H1 (cell line): ENCODE data around the gene DNAJC22. TPM values are rescaled to one million over a fixed set of nuclear protein-coding genes. Genes with fewer than 3 reads are reported as not detected.

Experiments
- CTCF ChIA-PET: fragments of 300-600 bp; sonication (Branson Sonifier 250); formaldehyde crosslinking; loops from one replicate; lab custom pipeline; 2021; ENCODE audit not compliant: partially characterized antibody; lab: Charles Lee
- POLR2A ChIA-PET: fragments of 300-600 bp; sonication (Branson Sonifier 250); formaldehyde crosslinking; loops from one replicate; lab custom pipeline; 2021; ENCODE audit warnings: inconsistent platforms; ENCODE audit not compliant: partially characterized antibody; lab: Charles Lee
- DNase-seq, 2 experiments: peaks; one replicate each; pipeline versions ENCODE4 v3.0.0 to v3.0.0-alpha.2; 2010 to 2022; ENCODE audit warnings: low spot score in 2 of 2, low read depth in 1 of 2, mixed read lengths in 1 of 2
- FAIRE-seq: peaks from 2 replicates; lab custom pipeline; 2011; peaks lifted over from hg19 to GRCh38; lab: Jason Lieb, UNC
- H2AFZ ChIP-seq: 2 replicates; pipeline ENCODE4 v1.8.1; 2012; ENCODE audit warnings: low read length, inconsistent platforms
- H2AK5ac ChIP-seq: 2 replicates; pipeline ENCODE4 v1.6.1; 2013; ENCODE audit warnings: low read depth, low read length
- H2BK120ac ChIP-seq: replicated peaks from 2 replicates; pipeline ENCODE3; 2013; ENCODE audit warnings: low read depth, low read length, inconsistent platforms
- H2BK12ac ChIP-seq: 2 replicates; pipeline ENCODE4 v1.6.1; 2013; ENCODE audit warnings: low read depth, low read length
- H2BK15ac ChIP-seq: 2 replicates; pipeline ENCODE4 v1.6.1; 2013; ENCODE audit warnings: low read length
- H2BK20ac ChIP-seq: 2 replicates; pipeline ENCODE4 v1.6.1; 2013; ENCODE audit warnings: low read length
- H2BK5ac ChIP-seq: 2 replicates; pipeline ENCODE4 v1.6.1; 2013; ENCODE audit warnings: low read depth, low read length
- H3K14ac ChIP-seq: 2 replicates; pipeline ENCODE4 v1.6.1; 2013; ENCODE audit warnings: inconsistent platforms; ENCODE audit not compliant: insufficient read length
- H3K18ac ChIP-seq: 2 replicates; pipeline ENCODE4 v1.6.1; 2013; ENCODE audit warnings: low read length; ENCODE audit errors: extremely low read depth
- H3K23ac ChIP-seq: 2 replicates; pipeline ENCODE4 v1.6.1; 2013; ENCODE audit warnings: inconsistent platforms; ENCODE audit not compliant: insufficient read length
- H3K23me2 ChIP-seq: 2 replicates; pipeline ENCODE4 v1.6.1; 2013; ENCODE audit warnings: low read depth, low read length
- H3K27ac ChIP-seq: 2 replicates; pipeline ENCODE4 v1.6.1; 2011; ENCODE audit warnings: low read depth, low read length, inconsistent platforms
- H3K27me3 ChIP-seq, 4 experiments: replicated peaks in 1 of 4; 1 replicate in 1 of 4; 2 replicates in 3 of 4; pipeline versions ENCODE4 v1.6.1 to v1.8.1; 2011 to 2013; ENCODE audit warnings: low read length in 3 of 4, mild to moderate bottlenecking in 3 of 4, inconsistent platforms in 2 of 4, mixed read lengths in 2 of 4, moderate library complexity in 1 of 4; ENCODE audit not compliant: control insufficient read depth in 3 of 4, insufficient read depth in 3 of 4; ENCODE audit errors: extremely low read depth in 1 of 4
- H3K36me3 ChIP-seq, 4 experiments: 2 replicates each; pipeline versions ENCODE4 v1.6.1 to v1.8.1; 2011 to 2013; ENCODE audit warnings: mild to moderate bottlenecking in 4 of 4, low read length in 3 of 4, moderate library complexity in 2 of 4, control low read depth in 1 of 4, inconsistent platforms in 1 of 4; ENCODE audit not compliant: insufficient read depth in 4 of 4, control insufficient read depth in 2 of 4
- H3K4ac ChIP-seq: replicated peaks from 2 replicates; pipeline ENCODE3; 2013; ENCODE audit warnings: low read length, low read depth, mixed read lengths, inconsistent platforms; ENCODE audit not compliant: insufficient read length
- H3K4me1 ChIP-seq, 4 experiments: replicated peaks in 1 of 4; 1 replicate in 1 of 4; 2 replicates in 3 of 4; pipeline versions ENCODE4 v1.6.1 to v1.8.1; 2011 to 2013; ENCODE audit warnings: low read length in 3 of 4, inconsistent platforms in 2 of 4, mixed read lengths in 1 of 4; ENCODE audit not compliant: insufficient read depth in 4 of 4, control insufficient read depth in 3 of 4
- H3K4me2 ChIP-seq, 2 experiments: 2 replicates each; pipeline versions ENCODE4 v1.6.1 to v1.8.1; 2011 to 2013; ENCODE audit warnings: low read depth in 2 of 2, low read length in 2 of 2, control low read depth in 1 of 2, inconsistent platforms in 1 of 2, mild to moderate bottlenecking in 1 of 2; ENCODE audit not compliant: insufficient read depth in 1 of 2
- H3K4me3 ChIP-seq, 4 experiments: fragments of 200-600, 300-600 bp in 1 of 4; sonication (generic), shearing (Covaris generic), sonication (Bioruptor Twin) in 1 of 4; 2 replicates each; pipeline versions ENCODE4 v1.5.1 to v1.8.1; 2011 to 2016; ENCODE audit warnings: low read length in 4 of 4, low read depth in 3 of 4, control low read depth in 2 of 4, inconsistent platforms in 2 of 4, mild to moderate bottlenecking in 2 of 4, mixed read lengths in 1 of 4, moderate library complexity in 1 of 4; ENCODE audit not compliant: insufficient read depth in 2 of 4; ENCODE audit errors: extremely low read depth in 1 of 4
- H3K56ac ChIP-seq: replicated peaks from 2 replicates; pipeline ENCODE3; 2013; ENCODE audit warnings: low read depth, mild to moderate bottlenecking, mixed read lengths, low read length, inconsistent platforms; ENCODE audit not compliant: insufficient read length
- H3K79me1 ChIP-seq: 2 replicates; pipeline ENCODE4 v1.6.1; 2013; ENCODE audit warnings: low read depth, low read length, control low read depth
- H3K79me2 ChIP-seq, 2 experiments: 2 replicates each; pipeline versions ENCODE4 v1.6.1 to v1.8.1; 2012 to 2013; ENCODE audit warnings: low read length in 2 of 2, mild to moderate bottlenecking in 2 of 2, inconsistent platforms in 1 of 2; ENCODE audit not compliant: insufficient read depth in 2 of 2, control insufficient read depth in 1 of 2
- H3K9ac ChIP-seq, 4 experiments: replicated peaks in 1 of 4; 1 replicate in 1 of 4; 2 replicates in 3 of 4; pipeline versions ENCODE4 v1.6.1 to v1.8.1; 2011 to 2013; ENCODE audit warnings: low read depth in 3 of 4, low read length in 3 of 4, control low read depth in 2 of 4, mild to moderate bottlenecking in 2 of 4, moderate library complexity in 2 of 4, inconsistent platforms in 1 of 4; ENCODE audit errors: extremely low read depth in 1 of 4
- H3K9me3 ChIP-seq, 2 experiments: 2 replicates each; pipeline versions ENCODE4 v1.6.1 to v1.8.1; 2012 to 2013; ENCODE audit warnings: mild to moderate bottlenecking in 2 of 2, moderate library complexity in 2 of 2, control low read depth in 1 of 2, inconsistent platforms in 1 of 2, low read depth in 1 of 2, low read length in 1 of 2, mixed read lengths in 1 of 2; ENCODE audit not compliant: insufficient read depth in 2 of 2
- H4K20me1 ChIP-seq, 2 experiments: replicated peaks in 1 of 2; 2 replicates each; pipeline versions ENCODE3 to v1.8.1; 2011 to 2013; ENCODE audit warnings: inconsistent platforms in 2 of 2, low read length in 2 of 2, mild to moderate bottlenecking in 1 of 2; ENCODE audit not compliant: insufficient read depth in 2 of 2, control insufficient read depth in 1 of 2
- H4K5ac ChIP-seq: 2 replicates; pipeline ENCODE4 v1.6.1; 2013; ENCODE audit warnings: low read length, low read depth, mixed read lengths, inconsistent platforms; ENCODE audit not compliant: insufficient read length
- H4K8ac ChIP-seq: 2 replicates; pipeline ENCODE4 v1.8.0; 2013; ENCODE audit warnings: mild to moderate bottlenecking, moderate library complexity, low read length, inconsistent platforms; ENCODE audit not compliant: insufficient read depth; ENCODE audit errors: extremely low read depth
- H4K91ac ChIP-seq: replicated peaks from 2 replicates; pipeline ENCODE3; 2013; ENCODE audit warnings: low read length, mixed read lengths, inconsistent platforms; ENCODE audit not compliant: insufficient read length
- CHD2 ChIP-seq: IDR thresholded peaks from 2 replicates; pipeline ENCODE4 v1.6.1; 2012; ENCODE audit warnings: low read length, improper control_type of control experiment
- EZH2 ChIP-seq: fragments of 200-600 bp; sonication (generic); IDR thresholded peaks from 2 replicates; pipeline ENCODE4 v1.7.1; 2012; ENCODE audit warnings: low read depth, mild to moderate bottlenecking, moderate library complexity, low read length, inconsistent platforms; ENCODE audit not compliant: severe bottlenecking
- RNF2 ChIP-seq: fragments of 200-900, 300-1000 bp; sonication (generic); IDR thresholded peaks from 2 replicates; pipeline ENCODE4 v1.7.1; 2016; ENCODE audit warnings: borderline replicate concordance, low read depth, mild to moderate bottlenecking, antibody characterized with exemption, low read length; ENCODE audit not compliant: poor library complexity, severe bottlenecking; ENCODE audit errors: missing control alignments
- RXRA ChIP-seq: IDR thresholded peaks from 2 replicates; pipeline ENCODE4 v1.6.1; 2011; ENCODE audit warnings: low read depth, mild to moderate bottlenecking, low read length, moderate library complexity; ENCODE audit not compliant: insufficient read depth
- SUZ12 ChIP-seq: fragments of 200-600 bp; sonication (generic); IDR thresholded peaks from 2 replicates; pipeline ENCODE4 v1.6.1; 2012; ENCODE audit warnings: mild to moderate bottlenecking, inconsistent platforms, low read length, moderate library complexity, mixed read lengths
- TBP ChIP-seq: IDR thresholded peaks from 2 replicates; pipeline ENCODE4 v1.6.1; 2011; ENCODE audit warnings: low read depth, low read length, improper control_type of control experiment
- ZNF274 ChIP-seq: IDR thresholded peaks from 2 replicates; pipeline ENCODE4 v1.7.0; 2012; ENCODE audit warnings: low read length, borderline replicate concordance; ENCODE audit errors: extremely low read depth
- WGBS, 2 experiments: shearing (Covaris generic) in 1 of 2; methylation state at CpG; one replicate each; pipeline versions ENCODE4 v1.1.6 to v1.1.7; 2013 to 2015; ENCODE audit warnings: low lambda C conversion rate in 2 of 2, mixed read lengths in 2 of 2, inconsistent platforms in 1 of 2, low coverage in 1 of 2, missing lambda C conversion rate in 1 of 2; ENCODE audit not compliant: insufficient replicate concordance in 2 of 2, insufficient coverage in 1 of 2, insufficient read length in 1 of 2; ENCODE audit errors: extremely low coverage in 1 of 2, missing lambda C conversion rate in 1 of 2; 5-methylcytosine and 5-hydroxymethylcytosine counted together
- polyA plus RNA-seq, 7 experiments: library from polyadenylated mRNA; depleted of rRNA in 3 of 7; stranded (reverse) in 5 of 7; unstranded in 2 of 7; fragments of >200 nt in 5 of 7; fragments of 200-250 nt in 2 of 7; gene quantifications; 1 replicate in 5 of 7; 2 replicates in 1 of 7; 4 replicates in 1 of 7; pipeline versions ENCODE4 v1.2.1 to v1.2.3, GENCODE V29; 2011 to 2013; ENCODE audit warnings: missing spikeins in 2 of 7, mixed read lengths in 2 of 7
- total RNA-seq: library from RNA; stranded (reverse); fragmentation: NEBNext Ultra II Directional; extraction: Animal tissue kit (Norgen Biotek cat#: 25700); gene quantifications from 2 replicates; pipeline ENCODE4 v1.2.1, GENCODE V29; 2021

DNAJC22 gene
- total and polyA plus RNA-seq, 2 of the 8 experiments (the other 6 are each of a cell fraction or from before 2014, with no cell fraction given): 0.20 to 0.39 TPM

- peaks cover 8% of the 10 kb centered on the region for H3K23me2 ChIP-seq
- peak in 1 of 2 experiments; percentile 60 for DNase-seq
- H3K18ac ChIP-seq: no peak overlapping the region; the same call in 1 of the 2 replicates
- 7% methylated on average over 5 of the region's 5 CpGs; no CpG with 5 or more reads in 1 of the 2 experiments for WGBS, 2 experiments
- H3K56ac ChIP-seq: no peak overlapping the region
- no peak overlapping the region for H4K8ac ChIP-seq
- no peak overlapping the region for H2AK5ac ChIP-seq
- H2BK15ac ChIP-seq: no peak overlapping the region
- H3K4me3 ChIP-seq: peak overlapping the region in 1 of 4 experiments; percentile 35; a peak in 1 of 8 replicates
- no peak overlapping the region for H3K14ac ChIP-seq
- H2BK5ac ChIP-seq: no peak overlapping the region
- CTCF ChIA-PET: interaction anchor here (1.0 to 12.7 kb wide), 7 partner anchors 8 to 369 kb away, joined by 3 to 276 read pairs (median 4); partner anchors contain the start of genes DNAJC22, PRPH and TROAP
- H2AFZ ChIP-seq: no peak overlapping the region
- no peak overlapping the region for H2BK20ac ChIP-seq
- H3K9me3 ChIP-seq: peaks cover 0 to 6% of the 10 kb centered on the region in 2 experiments; a peak in 1 of 4 replicates
- no peak overlapping the region for H3K27ac ChIP-seq
- H4K91ac ChIP-seq: no peak overlapping the region
- no peak overlapping the region for H3K23ac ChIP-seq
- no peak overlapping the region for H3K4ac ChIP-seq
- no peak overlapping the region for H2BK12ac ChIP-seq
- TF ChIP-seq EZH2 (peak; percentile 12), SUZ12 (peak; percentile 3; the same call in 1 of the 2 replicates), TBP (0 out of 2 replicates have a peak, but pooled peaks have one; percentile 20), ZNF274 (no peak), RNF2 (peak; percentile 47), RXRA (no peak), CHD2 (no peak)
- peaks cover 0 to 8% (median 0%) of the 10 kb centered on the region in 4 experiments; a peak in 1 of 8 replicates for H3K36me3 ChIP-seq
- H2BK120ac ChIP-seq: no peak overlapping the region
- H4K5ac ChIP-seq: no peak overlapping the region
- peak overlapping the region; percentile 12 to 35; a peak in 2 of 4 replicates for H3K4me2 ChIP-seq
- peaks cover 9 to 10% of the 10 kb centered on the region in 2 experiments for H4K20me1 ChIP-seq
- H3K9ac ChIP-seq: no peak overlapping the region
- peaks cover 4 to 51% (median 34%) of the 10 kb centered on the region in 4 experiments for H3K4me1 ChIP-seq
- H3K79me2 ChIP-seq: no peaks in the 10 kb centered on the region
- POLR2A ChIA-PET: interaction anchor here (0.7 to 1.5 kb wide), 3 partner anchors 16 to 46 kb away, joined by 4 read pairs; partner anchors contain the start of genes PRPH and TROAP
- peaks cover 81 to 99% (median 96%) of the 10 kb centered on the region in 4 experiments for H3K27me3 ChIP-seq
- no peak for FAIRE-seq
- no peaks in the 10 kb centered on the region for H3K79me1 ChIP-seq
These were observed 7.2 kb upstream of the DNAJC22 start for GRCh38 chr12:49339464-49339861.
